LNCAP (cell line): ENCODE measurements around the gene MKNK2.

Experiments used
- CTCF ChIP-seq: fragments of 450-650 bp; IDR thresholded peaks from 2 replicates; pipeline ENCODE4 v1.5.1; 2017; ENCODE audit warnings: mild to moderate bottlenecking

MKNK2 gene

GRCh38 chr19:2070986-2071673 lies 20.1 kb upstream of the MKNK2 start:
- no peak for TF ChIP-seq CTCF

- no peak for TF ChIP-seq CTCF
Measured at GRCh38 chr19:2070436-2070827, 19.4 kb upstream of the MKNK2 start.

- no peak for TF ChIP-seq CTCF
Measured at GRCh38 chr19:2064788-2065524, 13.9 kb upstream of the MKNK2 start.

- TF ChIP-seq CTCF = no peak
Measured at GRCh38 chr19:2064395-2064787, 13.3 kb upstream of the MKNK2 start.

GRCh38 chr19:2063824-2064223 lies 12.8 kb upstream of the MKNK2 start:
- no peak for TF ChIP-seq CTCF

- TF ChIP-seq CTCF = no peak
Measured at GRCh38 chr19:2062770-2063169, 11.7 kb upstream of the MKNK2 start.

- TF ChIP-seq CTCF = no peak
Measured at GRCh38 chr19:2062389-2062729, 11.3 kb upstream of the MKNK2 start.
